ENCODE results near the gene COL5A1. TPM values are rescaled to one million over a fixed set of nuclear protein-coding genes. Genes with fewer than 3 reads are reported as not detected.

Gene COL5A1
- total and polyA plus RNA-seq, 11 donors, result 7.6 to 91.3 (median 13.4) TPM

DNA sequence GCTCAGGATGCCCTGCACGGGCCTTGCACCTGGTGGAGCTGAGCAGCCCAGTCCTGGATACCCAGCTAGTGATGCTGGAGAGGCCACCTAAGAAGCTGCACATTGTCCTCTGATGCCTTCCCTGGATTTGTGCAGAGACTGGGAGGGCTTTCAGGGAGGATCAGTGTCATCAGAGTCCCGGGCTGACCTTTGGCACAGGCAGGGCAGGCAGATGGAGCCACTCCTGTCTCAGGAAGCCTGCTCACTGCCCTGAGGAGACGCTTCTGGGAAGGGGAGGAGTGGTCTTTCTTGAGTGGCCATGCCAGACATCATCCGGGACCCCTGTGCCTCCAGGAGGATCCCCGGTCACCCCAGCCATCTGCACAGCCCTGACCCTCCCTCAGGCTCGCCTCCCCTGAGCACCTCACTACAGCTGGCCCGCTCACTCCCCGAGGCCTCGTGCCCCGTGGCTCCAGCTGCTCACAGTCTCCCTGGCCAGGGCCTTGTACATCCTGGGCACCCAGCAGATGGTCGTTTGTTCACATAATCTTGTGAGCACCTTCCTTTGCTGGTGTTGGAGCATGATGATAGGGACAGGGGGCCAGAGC is 191.8 kb downstream of the COL5A1 start:
- DNase-seq, result peak in 1 of 5 donors; percentile 22
- H3K9me3 ChIP-seq, result no peaks in the 10 kb centered on the region
- no peak overlapping the region for H3K27ac ChIP-seq
- peaks cover 0 to 3% (median 0%) of the 10 kb centered on the region in 12 donors for H3K4me1 ChIP-seq
- 69 to 86% (median 83%) methylated on average over 7 to 11 of the region's 11 CpGs for WGBS, 4 donors
- H3K36me3 ChIP-seq, result peaks cover 0 to 63% (median 5%) of the 10 kb centered on the region in 9 donors
- no peak for ATAC-seq
- TF ChIP-seq POLR2A (IDR thresholded peaks at IDR 0.05), result no peak
- TF ChIP-seq, protein P1, sequence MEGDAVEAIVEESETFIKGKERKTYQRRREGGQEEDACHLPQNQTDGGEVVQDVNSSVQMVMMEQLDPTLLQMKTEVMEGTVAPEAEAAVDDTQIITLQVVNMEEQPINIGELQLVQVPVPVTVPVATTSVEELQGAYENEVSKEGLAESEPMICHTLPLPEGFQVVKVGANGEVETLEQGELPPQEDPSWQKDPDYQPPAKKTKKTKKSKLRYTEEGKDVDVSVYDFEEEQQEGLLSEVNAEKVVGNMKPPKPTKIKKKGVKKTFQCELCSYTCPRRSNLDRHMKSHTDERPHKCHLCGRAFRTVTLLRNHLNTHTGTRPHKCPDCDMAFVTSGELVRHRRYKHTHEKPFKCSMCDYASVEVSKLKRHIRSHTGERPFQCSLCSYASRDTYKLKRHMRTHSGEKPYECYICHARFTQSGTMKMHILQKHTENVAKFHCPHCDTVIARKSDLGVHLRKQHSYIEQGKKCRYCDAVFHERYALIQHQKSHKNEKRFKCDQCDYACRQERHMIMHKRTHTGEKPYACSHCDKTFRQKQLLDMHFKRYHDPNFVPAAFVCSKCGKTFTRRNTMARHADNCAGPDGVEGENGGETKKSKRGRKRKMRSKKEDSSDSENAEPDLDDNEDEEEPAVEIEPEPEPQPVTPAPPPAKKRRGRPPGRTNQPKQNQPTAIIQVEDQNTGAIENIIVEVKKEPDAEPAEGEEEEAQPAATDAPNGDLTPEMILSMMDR (IDR thresholded peaks at IDR 0.05), result no peak
- no peak overlapping the region for H3K4me3 ChIP-seq
- intact Hi-C loops (cut with DNase I), result no loop called here
- no peaks in the 10 kb centered on the region for H3K27me3 ChIP-seq

DNA sequence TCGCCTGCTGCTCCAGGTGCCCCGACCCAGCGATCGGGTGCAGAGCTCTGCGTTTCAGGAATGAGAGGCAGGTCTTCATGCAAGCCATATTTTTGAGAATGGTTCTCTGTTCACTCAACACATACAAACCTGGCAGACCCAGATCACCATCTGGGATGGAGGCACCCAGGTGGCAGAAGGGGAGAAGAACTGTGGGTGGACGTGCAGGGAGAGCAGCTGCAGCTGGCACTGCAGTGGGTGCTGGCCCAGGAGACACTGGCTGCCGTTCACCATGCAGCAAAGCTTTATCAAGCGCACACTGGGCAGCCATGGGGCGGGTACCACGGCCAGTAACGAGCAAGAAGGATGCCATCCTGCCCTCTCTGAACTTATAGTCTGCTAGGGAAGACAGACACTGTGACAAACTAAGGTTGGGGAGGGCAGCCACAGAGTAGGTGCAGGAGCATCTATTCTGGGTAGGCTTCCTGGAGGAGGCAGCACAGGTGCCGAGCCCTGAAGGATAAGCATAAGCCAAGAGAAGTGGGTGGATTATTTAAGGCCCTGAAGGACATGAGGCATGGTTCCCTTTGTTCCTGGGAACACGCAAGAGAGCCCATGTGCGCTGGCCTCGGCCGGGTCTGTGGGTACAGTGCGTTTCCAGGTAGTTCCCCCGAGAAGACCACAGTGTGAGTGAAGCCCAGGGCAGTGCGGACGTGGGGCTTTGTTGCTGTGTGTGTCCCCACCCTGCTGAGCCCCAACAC is 192.8 kb downstream of the COL5A1 start:
- Histone ChIP-seq H3K27me3 (no peaks in the 10 kb centered on the region), H3K4me3 (no peak overlapping the region), H3K27ac (no peak overlapping the region), H3K36me3 (peaks cover 0 to 66% (median 5%) of the 10 kb centered on the region in 9 donors), H3K4me1 (peaks cover 0 to 3% (median 0%) of the 10 kb centered on the region in 12 donors), H3K9me3 (no peaks in the 10 kb centered on the region)
- 92 to 94% (median 94%) methylated on average over 19 to 20 of the region's 20 CpGs for WGBS, 4 donors
- intact Hi-C loops (cut with DNase I), result no loop called here
- DNase-seq, result peak in 1 of 5 donors; percentile 53
- TF ChIP-seq, protein P1 (IDR thresholded peaks at IDR 0.05), result no peak
- no peak for TF ChIP-seq POLR2A (IDR thresholded peaks at IDR 0.05)
- ATAC-seq, result no peak

DNA sequence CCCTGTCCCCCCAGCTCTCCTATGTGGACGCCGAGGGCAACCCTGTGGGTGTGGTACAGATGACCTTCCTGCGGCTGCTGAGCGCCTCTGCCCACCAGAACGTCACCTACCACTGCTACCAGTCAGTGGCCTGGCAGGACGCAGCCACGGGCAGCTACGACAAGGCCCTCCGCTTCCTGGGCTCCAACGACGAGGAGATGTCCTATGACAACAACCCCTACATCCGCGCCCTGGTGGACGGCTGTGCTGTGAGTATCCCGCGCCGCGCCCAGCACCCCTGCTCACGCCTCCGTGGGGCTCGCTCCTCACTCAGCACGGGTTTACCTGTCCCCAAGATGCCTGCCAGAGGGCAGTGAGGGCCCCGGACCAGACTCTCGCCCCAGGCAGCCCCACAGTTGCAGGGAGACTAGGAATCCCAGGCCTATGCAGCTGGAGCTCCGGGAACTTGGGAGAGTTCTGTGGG is 193.4 kb downstream of the COL5A1 start:
- TF ChIP-seq POLR2A (IDR thresholded peaks at IDR 0.05), result no peak
- H3K4me1 ChIP-seq, result peaks cover 0 to 3% (median 0%) of the 10 kb centered on the region in 12 donors
- WGBS, 4 donors, result 91 to 94% (median 92%) methylated on average over 22 to 25 of the region's 25 CpGs
- H3K27me3 ChIP-seq, result no peaks in the 10 kb centered on the region
- H3K9me3 ChIP-seq, result no peaks in the 10 kb centered on the region
- intact Hi-C loops (cut with DNase I), result no loop called here
- peak in 1 of 4 donors; percentile 8 for ATAC-seq
- no peak overlapping the region for H3K4me3 ChIP-seq
- no peak for DNase-seq
- no peak overlapping the region for H3K27ac ChIP-seq
- H3K36me3 ChIP-seq, result peaks cover 0 to 64% (median 5%) of the 10 kb centered on the region in 9 donors

DNA sequence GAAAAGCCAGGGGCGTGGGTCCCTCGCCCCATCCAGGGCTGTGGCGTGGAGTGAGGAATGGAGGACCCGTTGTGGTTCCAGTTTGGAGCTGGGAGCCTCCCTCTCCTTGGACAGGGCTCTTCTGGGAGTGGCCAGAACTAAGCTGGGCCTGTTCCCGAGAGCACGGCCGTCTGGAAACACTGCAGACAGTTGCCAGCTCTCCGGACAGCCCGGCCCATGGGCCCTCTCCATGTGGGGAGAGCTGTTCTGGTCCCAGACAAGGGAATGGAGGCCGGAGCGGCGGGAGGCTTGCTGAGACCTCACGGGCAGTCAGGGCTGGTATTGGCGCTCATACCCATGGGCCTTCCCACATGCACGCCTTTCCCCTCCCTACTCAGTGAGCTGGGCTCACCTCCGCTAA is 193.8 kb downstream of the COL5A1 start:
- intact Hi-C loops (cut with DNase I), result no loop called here
- Histone ChIP-seq H3K4me3 (no peak overlapping the region), H3K27me3 (no peaks in the 10 kb centered on the region), H3K9me3 (no peaks in the 10 kb centered on the region), H3K27ac (no peak overlapping the region), H3K36me3 (peaks cover 0 to 61% (median 5%) of the 10 kb centered on the region in 9 donors), H3K4me1 (peaks cover 0 to 3% (median 0%) of the 10 kb centered on the region in 12 donors)
- TF ChIP-seq POLR2A (IDR thresholded peaks at IDR 0.05), result no peak
- TF ChIP-seq, protein P1 (IDR thresholded peaks at IDR 0.05), result no peak
- WGBS, 4 donors, result 64 to 86% (median 83%) methylated on average over 8 to 16 of the region's 16 CpGs
- ATAC-seq, result peak; percentile 18 to 67 (median 51)
- peak in 2 of 5 donors; percentile 40 to 56 for DNase-seq

Measured in heart left ventricle (tissue), 16 donors.